Stimulated activated memory B cell treated with anti-CD40 and anti-IgM and Interleukin-4, amounts not matched to agents 10 μg/mL and 1 μg/mL and 100 μg/mL, for 72 hours (primary cell): ENCODE measurements around the gene SPDEF.

Source experiments
- ATAC-seq: fragments of 150-1000 bp; cut with Tn5 transposase; 2 replicates; pipeline ENCODE4 v1.10.0; 2021
- H3K27ac Mint-ChIP-seq: one replicate; pipeline ENCODE4 v1.8.0; 2022; ENCODE audit warnings: mild to moderate bottlenecking, mixed read lengths
- H3K27me3 Mint-ChIP-seq: one replicate; pipeline ENCODE4 v1.8.0; 2022; ENCODE audit warnings: mixed read lengths
- H3K36me3 Mint-ChIP-seq: one replicate; pipeline ENCODE4 v1.8.0; 2022; ENCODE audit warnings: mixed read lengths
- H3K4me1 Mint-ChIP-seq: one replicate; pipeline ENCODE4 v1.8.0; 2022; ENCODE audit warnings: mixed read lengths
- H3K4me3 Mint-ChIP-seq: one replicate; pipeline ENCODE4 v1.8.0; 2022; ENCODE audit warnings: mild to moderate bottlenecking, moderate library complexity, mixed read lengths
- H3K9me3 Mint-ChIP-seq: one replicate; pipeline ENCODE4 v1.8.0; 2022; ENCODE audit warnings: mixed read lengths

Gene SPDEF

DNA sequence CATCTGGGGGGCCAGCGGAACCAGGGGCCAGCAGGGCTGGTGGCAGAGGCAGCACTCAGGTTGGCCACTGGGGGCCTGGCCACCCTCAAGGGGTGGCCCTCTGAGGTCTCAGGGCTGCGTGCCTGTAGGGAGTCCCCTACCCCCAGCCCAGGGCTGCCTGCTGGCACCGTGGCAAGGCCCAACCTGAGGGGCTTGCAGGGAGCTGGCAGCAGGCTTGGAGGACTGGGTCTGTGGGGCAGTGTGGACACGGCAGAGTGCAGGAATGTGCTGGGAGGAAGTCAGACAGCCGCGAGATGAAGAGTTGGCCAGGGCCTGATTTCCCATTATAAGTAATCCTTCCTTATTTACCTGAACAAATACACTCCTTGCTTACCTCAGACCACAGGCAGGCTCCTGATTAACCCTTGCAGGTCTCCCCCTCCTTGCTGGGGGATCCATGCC, at the start of gene SPDEF:
Gene SPDEF (minus strand): TSS at position 299 of the 441 bp plus-strand sequence. CDS start 11,874 bp downstream, outside the sequence.
- H3K27me3 Mint-ChIP-seq, result peaks cover 24% of the 10 kb centered on the region
- H3K27ac Mint-ChIP-seq, result no peak within 1 kb of the TSS
- H3K36me3 Mint-ChIP-seq, result no peaks in the 10 kb centered on the region
- H3K4me1 Mint-ChIP-seq, result peaks cover 11% of the 10 kb centered on the region
- ATAC-seq, result no peak
- no peaks in the 10 kb centered on the region for H3K9me3 Mint-ChIP-seq
- no peak within 1 kb of the TSS for H3K4me3 Mint-ChIP-seq

DNA sequence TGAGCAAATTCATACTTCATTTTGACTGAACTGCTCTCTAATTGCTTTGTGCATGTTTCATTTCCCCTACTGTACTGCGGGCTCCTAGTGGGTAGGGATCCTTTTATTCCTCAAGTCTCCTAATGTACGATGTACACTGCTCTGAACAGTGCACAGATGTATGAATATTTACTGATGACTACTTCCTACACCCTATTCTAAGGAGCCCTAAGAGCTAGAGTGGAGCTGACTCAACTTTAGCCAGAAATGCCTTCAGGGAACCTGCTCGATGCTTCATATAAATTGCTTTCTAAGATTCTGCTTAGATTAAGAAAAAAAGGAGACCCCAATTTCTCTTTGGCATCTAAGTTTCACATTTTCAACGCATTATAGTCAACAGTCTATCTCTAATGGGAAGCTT, 47.6 kb upstream of the SPDEF start:
- peaks cover 23% of the 10 kb centered on the region for H3K4me1 Mint-ChIP-seq
- H3K36me3 Mint-ChIP-seq, result peaks cover 34% of the 10 kb centered on the region
- no peak for ATAC-seq
- H3K27me3 Mint-ChIP-seq, result no peaks in the 10 kb centered on the region
- no peaks in the 10 kb centered on the region for H3K9me3 Mint-ChIP-seq
- no peak overlapping the region for H3K4me3 Mint-ChIP-seq
- no peak overlapping the region for H3K27ac Mint-ChIP-seq

DNA sequence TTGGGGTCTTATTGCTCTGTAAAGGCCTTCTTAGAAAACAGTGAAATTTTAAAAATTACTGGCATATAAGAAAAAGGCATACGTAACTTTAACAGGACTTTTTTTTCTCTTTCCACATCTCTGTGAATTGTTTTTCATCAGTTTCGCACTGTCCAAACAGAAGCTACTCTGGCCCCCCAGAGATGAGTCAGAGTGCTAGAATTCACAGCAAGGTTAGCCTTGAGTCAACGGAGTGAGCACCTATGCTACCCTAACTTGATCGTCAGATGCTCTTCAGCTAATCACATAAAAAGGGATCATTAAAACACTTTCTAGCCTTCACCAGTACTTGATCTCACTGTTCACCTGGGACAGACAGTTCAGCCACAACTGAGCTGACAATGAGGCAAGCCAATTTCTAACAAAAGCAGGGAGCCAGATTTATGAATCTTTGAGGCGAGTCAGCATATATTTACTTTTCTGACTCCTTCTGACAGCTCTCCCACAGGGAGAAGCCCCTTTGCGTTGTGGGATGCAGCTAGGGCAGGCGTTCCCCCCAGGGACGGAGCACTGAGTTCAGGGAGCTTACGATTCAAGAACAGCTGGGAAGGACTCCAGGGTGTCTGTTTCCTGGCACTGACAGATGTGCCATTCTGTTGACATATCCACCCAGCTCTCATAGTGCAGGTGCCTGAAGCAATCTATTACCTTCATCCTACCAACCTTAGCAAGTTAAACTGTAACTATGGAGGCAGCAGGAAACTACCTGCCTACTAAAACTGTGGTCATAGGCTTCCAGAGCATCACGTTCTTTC, 46.4 kb upstream of the SPDEF start:
- ATAC-seq, result no peak
- no peaks in the 10 kb centered on the region for H3K9me3 Mint-ChIP-seq

DNA sequence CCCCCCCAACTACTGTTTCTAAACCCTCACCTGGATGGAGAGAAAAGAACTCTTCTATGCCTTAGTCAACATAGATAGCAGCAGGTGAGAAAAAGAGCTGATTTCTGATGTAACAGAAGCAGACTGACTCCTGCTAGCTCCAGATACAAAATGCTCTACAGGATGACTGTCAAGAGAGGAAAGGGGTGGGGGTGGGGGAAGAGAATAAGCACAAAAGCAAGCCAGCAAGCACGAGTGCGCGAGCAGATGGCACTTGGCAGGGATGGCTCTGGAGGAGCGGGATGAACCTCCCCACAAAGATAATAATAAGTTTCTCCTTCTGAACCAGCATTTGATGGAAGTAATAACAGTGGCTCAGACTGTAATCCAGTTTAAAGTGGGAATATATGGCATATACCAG, 45.6 kb upstream of the SPDEF start:
- peaks cover 35% of the 10 kb centered on the region for H3K4me1 Mint-ChIP-seq
- no peaks in the 10 kb centered on the region for H3K9me3 Mint-ChIP-seq
- ATAC-seq, result no peak
- no peak overlapping the region for H3K4me3 Mint-ChIP-seq
- H3K36me3 Mint-ChIP-seq, result peaks cover 37% of the 10 kb centered on the region
- H3K27ac Mint-ChIP-seq, result no peak overlapping the region
- no peaks in the 10 kb centered on the region for H3K27me3 Mint-ChIP-seq

More for the DNA sequence above, 46.4 kb upstream of the SPDEF start:
- H3K4me1 Mint-ChIP-seq, result peaks cover 29% of the 10 kb centered on the region
- peaks cover 38% of the 10 kb centered on the region for H3K36me3 Mint-ChIP-seq
- no peak overlapping the region for H3K4me3 Mint-ChIP-seq
- no peak overlapping the region for H3K27ac Mint-ChIP-seq
- no peaks in the 10 kb centered on the region for H3K27me3 Mint-ChIP-seq

DNA sequence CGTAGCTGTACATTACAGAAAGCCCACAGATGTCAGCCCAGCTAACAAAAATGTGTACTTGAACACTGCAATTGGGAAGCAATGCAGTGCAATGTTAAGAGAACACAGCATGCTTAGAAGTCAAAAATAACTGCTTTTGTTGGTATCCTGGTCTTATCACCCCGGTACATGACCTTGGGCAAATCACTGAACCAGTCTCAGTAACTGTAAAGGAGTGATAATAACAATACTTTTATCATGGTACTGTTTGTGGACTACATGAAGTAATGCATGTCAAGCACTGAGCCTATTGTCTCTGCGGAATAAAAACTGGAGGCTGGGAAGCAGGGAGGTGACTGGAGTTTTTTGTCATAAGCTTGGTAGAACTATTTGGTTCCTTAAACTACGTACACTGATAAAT, 44.7 kb upstream of the SPDEF start:
- no peaks in the 10 kb centered on the region for H3K9me3 Mint-ChIP-seq
- ATAC-seq, result no peak
- H3K36me3 Mint-ChIP-seq, result peaks cover 27% of the 10 kb centered on the region
- no peak overlapping the region for H3K27ac Mint-ChIP-seq
- no peaks in the 10 kb centered on the region for H3K27me3 Mint-ChIP-seq
- no peak overlapping the region for H3K4me3 Mint-ChIP-seq
- peaks cover 37% of the 10 kb centered on the region for H3K4me1 Mint-ChIP-seq

DNA sequence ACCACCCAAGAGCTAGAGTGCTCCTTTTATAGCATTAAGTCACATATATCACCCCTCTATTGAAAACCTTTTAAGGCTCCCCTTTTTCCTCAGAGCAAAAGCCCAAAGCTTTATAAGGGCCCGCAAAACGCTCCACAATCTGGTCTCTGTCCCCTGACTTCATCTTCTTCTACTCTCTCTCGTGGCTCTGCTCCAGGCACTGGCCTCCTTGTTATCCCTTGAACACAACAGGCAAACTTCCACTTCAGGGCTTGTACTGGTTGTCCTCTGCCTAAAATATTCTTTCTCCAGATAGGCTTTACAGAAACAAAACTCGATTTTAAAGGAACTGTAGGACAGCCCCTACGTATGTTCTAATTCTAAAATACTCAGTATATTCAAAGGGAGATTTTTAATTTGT, 44.0 kb upstream of the SPDEF start:
- no peaks in the 10 kb centered on the region for H3K27me3 Mint-ChIP-seq
- H3K9me3 Mint-ChIP-seq, result no peaks in the 10 kb centered on the region
- no peak overlapping the region for H3K27ac Mint-ChIP-seq
- H3K4me1 Mint-ChIP-seq, result peaks cover 37% of the 10 kb centered on the region
- H3K36me3 Mint-ChIP-seq, result peaks cover 24% of the 10 kb centered on the region
- no peak for ATAC-seq
- H3K4me3 Mint-ChIP-seq, result no peak overlapping the region

DNA sequence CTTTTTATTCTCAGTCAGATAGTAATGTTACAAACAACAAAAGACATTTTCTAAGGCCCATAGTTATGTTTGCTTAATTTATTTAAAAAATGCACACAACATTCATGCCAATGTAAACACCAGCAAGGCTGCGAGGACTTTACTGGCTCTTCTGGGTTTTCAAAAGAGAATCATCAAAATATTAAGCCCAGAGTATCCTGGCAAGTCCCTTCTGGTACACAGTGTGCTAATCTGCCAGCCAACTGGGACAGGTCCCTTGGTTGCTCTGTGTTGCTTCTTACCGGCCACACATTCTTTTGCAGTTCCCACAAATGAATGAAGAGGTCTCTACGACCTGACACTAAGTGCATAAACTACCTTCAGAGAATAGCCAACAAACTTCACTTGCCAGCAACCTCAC, 42.6 kb upstream of the SPDEF start:
- peaks cover 37% of the 10 kb centered on the region for H3K4me1 Mint-ChIP-seq
- H3K9me3 Mint-ChIP-seq, result no peaks in the 10 kb centered on the region
- no peak overlapping the region for H3K4me3 Mint-ChIP-seq
- no peaks in the 10 kb centered on the region for H3K27me3 Mint-ChIP-seq
- H3K27ac Mint-ChIP-seq, result no peak overlapping the region
- peaks cover 14% of the 10 kb centered on the region for H3K36me3 Mint-ChIP-seq
- no peak for ATAC-seq

- H3K27me3 Mint-ChIP-seq, result no peaks in the 10 kb centered on the region
- no peak for ATAC-seq
- H3K27ac Mint-ChIP-seq, result peak overlapping the region; percentile 26
- H3K9me3 Mint-ChIP-seq, result no peaks in the 10 kb centered on the region
- no peak overlapping the region for H3K4me3 Mint-ChIP-seq
- peaks cover 37% of the 10 kb centered on the region for H3K4me1 Mint-ChIP-seq
- H3K36me3 Mint-ChIP-seq, result peaks cover 14% of the 10 kb centered on the region
Observed at GRCh38 chr6:34597605-34598353, 41.6 kb upstream of the SPDEF start.

- ATAC-seq, result no peak
- Mint-ChIP-seq H3K4me1 (peaks cover 40% of the 10 kb centered on the region), H3K27ac (peak overlapping the region; percentile 26), H3K27me3 (no peaks in the 10 kb centered on the region), H3K4me3 (no peak overlapping the region), H3K9me3 (no peaks in the 10 kb centered on the region), H3K36me3 (peaks cover 14% of the 10 kb centered on the region)
Observed at GRCh38 chr6:34596798-34597197, 40.7 kb upstream of the SPDEF start.

GRCh38 chr6:34595332-34596184, 39.4 kb upstream of the SPDEF start:
- peaks cover 42% of the 10 kb centered on the region for H3K4me1 Mint-ChIP-seq
- ATAC-seq, result no peak
- H3K4me3 Mint-ChIP-seq, result no peak overlapping the region
- H3K36me3 Mint-ChIP-seq, result peaks cover 14% of the 10 kb centered on the region
- no peaks in the 10 kb centered on the region for H3K27me3 Mint-ChIP-seq
- no peak overlapping the region for H3K27ac Mint-ChIP-seq
- no peaks in the 10 kb centered on the region for H3K9me3 Mint-ChIP-seq

DNA sequence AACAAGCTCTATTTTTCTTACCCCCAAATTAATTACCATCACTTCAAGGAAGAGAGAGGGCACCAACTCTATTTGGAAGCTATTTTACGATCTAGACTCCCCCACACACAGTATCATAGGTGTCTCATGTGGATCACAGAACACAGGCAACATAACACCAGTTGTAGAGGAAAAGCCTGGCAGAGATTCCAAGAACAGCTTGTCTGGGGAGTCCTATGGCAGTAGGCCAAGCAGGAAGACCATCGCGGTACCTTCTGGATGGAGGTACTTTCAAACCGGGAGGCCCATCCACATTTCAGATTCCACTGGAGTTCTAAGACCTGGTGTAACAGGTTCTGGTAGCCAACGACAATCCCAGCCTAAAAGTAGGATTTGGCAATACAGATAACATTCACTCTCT, 37.6 kb upstream of the SPDEF start:
- H3K4me1 Mint-ChIP-seq, result peaks cover 35% of the 10 kb centered on the region
- no peak overlapping the region for H3K27ac Mint-ChIP-seq
- H3K4me3 Mint-ChIP-seq, result no peak overlapping the region
- peaks cover 22% of the 10 kb centered on the region for H3K36me3 Mint-ChIP-seq
- no peaks in the 10 kb centered on the region for H3K27me3 Mint-ChIP-seq
- no peaks in the 10 kb centered on the region for H3K9me3 Mint-ChIP-seq
- ATAC-seq, result no peak

GRCh38 chr6:34592208-34592952, 36.3 kb upstream of the SPDEF start:
- Mint-ChIP-seq H3K4me3 (no peak overlapping the region), H3K27me3 (no peaks in the 10 kb centered on the region), H3K27ac (peak overlapping the region; percentile 26), H3K9me3 (no peaks in the 10 kb centered on the region), H3K4me1 (peaks cover 28% of the 10 kb centered on the region), H3K36me3 (peaks cover 30% of the 10 kb centered on the region)
- peak; percentile 77 for ATAC-seq

GRCh38 chr6:34589691-34590090, 33.6 kb upstream of the SPDEF start:
- peaks cover 39% of the 10 kb centered on the region for H3K36me3 Mint-ChIP-seq
- no peak overlapping the region for H3K27ac Mint-ChIP-seq
- H3K27me3 Mint-ChIP-seq, result no peaks in the 10 kb centered on the region
- H3K4me3 Mint-ChIP-seq, result no peak overlapping the region
- no peak for ATAC-seq
- H3K4me1 Mint-ChIP-seq, result peaks cover 21% of the 10 kb centered on the region
- H3K9me3 Mint-ChIP-seq, result no peaks in the 10 kb centered on the region

DNA sequence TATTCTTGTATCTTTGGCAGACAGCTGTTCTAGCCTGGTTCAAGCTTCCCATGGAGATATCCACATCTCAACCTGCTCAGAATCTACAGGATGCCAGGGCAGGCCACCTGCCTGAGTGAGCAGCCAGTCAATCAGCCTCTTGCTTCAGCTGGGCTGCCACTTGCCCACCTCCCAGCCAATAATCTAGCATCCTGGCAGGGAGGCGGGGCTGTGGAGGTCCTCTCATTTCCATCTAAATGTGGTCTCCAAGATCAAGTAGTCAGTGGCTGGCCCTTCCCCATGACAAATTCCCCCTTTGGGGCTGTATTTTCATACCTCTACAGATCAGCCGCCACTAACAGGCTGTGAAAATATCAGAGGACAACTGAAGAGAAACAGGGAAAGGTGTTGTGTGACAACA, 33.0 kb upstream of the SPDEF start:
- Mint-ChIP-seq H3K27me3 (no peaks in the 10 kb centered on the region), H3K9me3 (no peaks in the 10 kb centered on the region), H3K27ac (no peak overlapping the region), H3K36me3 (peaks cover 43% of the 10 kb centered on the region), H3K4me3 (no peak overlapping the region), H3K4me1 (peaks cover 24% of the 10 kb centered on the region)
- ATAC-seq, result no peak
